Measurements from ENCODE around the gene NUDT3.

The NUDT3 gene

GRCh38 chr6:34318499-34319470, 73.7 kb downstream of the NUDT3 start:
- DNase-seq: no peak

- no peak for DNase-seq
Measured at GRCh38 chr6:34317882-34318498, 74.5 kb downstream of the NUDT3 start.

- no peak for DNase-seq
Measured at GRCh38 chr6:34317172-34317477, 75.3 kb downstream of the NUDT3 start.

GRCh38 chr6:34316431-34317171, 75.9 kb downstream of the NUDT3 start:
- DNase-seq: no peak

GRCh38 chr6:34315780-34316179, 76.7 kb downstream of the NUDT3 start:
- DNase-seq: peak; percentile 61

GRCh38 chr6:34315256-34315655, 77.2 kb downstream of the NUDT3 start:
- no peak for DNase-seq

GRCh38 chr6:34312259-34312658, 80.2 kb downstream of the NUDT3 start:
- DNase-seq: no peak

GRCh38 chr6:34310817-34311216, 81.7 kb downstream of the NUDT3 start:
- DNase-seq: no peak

GRCh38 chr6:34308483-34308882, 84.0 kb downstream of the NUDT3 start:
- DNase-seq: no peak

GRCh38 chr6:34305982-34306708, 86.3 kb downstream of the NUDT3 start:
- DNase-seq: no peak

GRCh38 chr6:34305497-34305896, 87.0 kb downstream of the NUDT3 start:
- DNase-seq: no peak

GRCh38 chr6:34304164-34304563, 88.3 kb downstream of the NUDT3 start:
- no peak for DNase-seq

GRCh38 chr6:34302929-34303328, 89.5 kb downstream of the NUDT3 start:
- DNase-seq: no peak

- DNase-seq: no peak
Measured at GRCh38 chr6:34301408-34301807, 91.1 kb downstream of the NUDT3 start.

- DNase-seq: no peak
Measured at GRCh38 chr6:34300332-34300751, 92.1 kb downstream of the NUDT3 start.

- DNase-seq: no peak
Measured at GRCh38 chr6:34298941-34299340, 93.5 kb downstream of the NUDT3 start.

GRCh38 chr6:34295721-34296120, 96.7 kb downstream of the NUDT3 start:
- no peak for DNase-seq

GRCh38 chr6:34292954-34293353, 99.5 kb downstream of the NUDT3 start:
- DNase-seq: no peak

- DNase-seq: no peak
Measured at GRCh38 chr6:34289137-34289536, 103.3 kb downstream of the NUDT3 start.

GRCh38 chr6:34288581-34288980, 103.9 kb downstream of the NUDT3 start:
- no peak for DNase-seq

- no peak for DNase-seq
Measured at GRCh38 chr6:34285448-34286164, 106.9 kb downstream of the NUDT3 start.

All from KG1 (cell line).